Temporal lobe (tissue), 1 donor: ENCODE measurements around the gene IGFBP4. TPM values are rescaled to one million over a fixed set of nuclear protein-coding genes. Genes with fewer than 3 reads are reported as not detected.

Experiments
- total RNA-seq: library from RNA; depleted of rRNA; stranded (reverse); fragments of >200 nt; gene quantifications from one replicate; pipeline ENCODE4 v1.2.3, GENCODE V29; 2014

IGFBP4 gene
- total RNA-seq, 1 donor from 2014 or later, result 14.3 TPM

Other genes starting within 250 kb of the IGFBP4 start
- gene WIPF2, start 224.1 kb upstream of the IGFBP4 start, total RNA-seq, result 6.6 TPM
- gene CDC6, start 155.6 kb upstream of the IGFBP4 start, total RNA-seq, result 2.0 TPM
- 4.9 TPM for gene RARA, start 134.3 kb upstream of the IGFBP4 start, total RNA-seq
- not detected for gene GJD3, start 78.7 kb upstream of the IGFBP4 start, total RNA-seq
- 20.4 TPM for gene TOP2A, start 25.6 kb upstream of the IGFBP4 start, total RNA-seq
- not detected for gene TNS4, start 58.2 kb downstream of the IGFBP4 start, total RNA-seq
- gene CCR7, start 122.0 kb downstream of the IGFBP4 start, total RNA-seq, result 0.25 TPM
- 70.6 TPM for gene SMARCE1, start 204.4 kb downstream of the IGFBP4 start, total RNA-seq
- gene KRT222, start 221.7 kb downstream of the IGFBP4 start, total RNA-seq, result 4.7 TPM